Stimulated activated CD4-positive, alpha-beta T cell treated with anti-CD3 and anti-CD28 coated beads, Interleukin-1b, Interleukin-23, amount 100 ng/mL, for 24 hours (primary cell): ENCODE data around the gene XIRP2.

Source experiments
- DNase-seq, 4 experiments: peaks; one replicate each; pipeline ENCODE4 v3.0.0-alpha.2; 2020; ENCODE audit warnings: low read depth in 4 of 4, low spot score in 1 of 4

The XIRP2 gene

GRCh38 chr2:167132066-167132465, 243.8 kb downstream of the XIRP2 start:
- no peak for DNase-seq

GRCh38 chr2:167132906-167133555, 244.8 kb downstream of the XIRP2 start:
- DNase-seq, result no peak

- DNase-seq, result no peak
Measured at GRCh38 chr2:167133614-167134013, 245.3 kb downstream of the XIRP2 start.

- no peak for DNase-seq
Measured at GRCh38 chr2:167134381-167135072, 246.2 kb downstream of the XIRP2 start.

- DNase-seq, result no peak
Measured at GRCh38 chr2:167135706-167136105, 247.4 kb downstream of the XIRP2 start.

- no peak for DNase-seq
Measured at GRCh38 chr2:167136879-167137596, 248.8 kb downstream of the XIRP2 start.

GRCh38 chr2:167140330-167140729, 252.1 kb downstream of the XIRP2 start:
- no peak for DNase-seq

- DNase-seq, result no peak
Measured at GRCh38 chr2:167140767-167141166, 252.5 kb downstream of the XIRP2 start.

- DNase-seq, result no peak
Measured at GRCh38 chr2:167142554-167142953, 254.3 kb downstream of the XIRP2 start.

- no peak for DNase-seq
Measured at GRCh38 chr2:167144179-167144898, 256.1 kb downstream of the XIRP2 start.

GRCh38 chr2:167147271-167147941, 259.1 kb downstream of the XIRP2 start:
- DNase-seq, result no peak

GRCh38 chr2:167151894-167152293, 263.6 kb downstream of the XIRP2 start:
- DNase-seq, result no peak

- DNase-seq, result no peak
Measured at GRCh38 chr2:167157523-167157922, 269.2 kb downstream of the XIRP2 start.

GRCh38 chr2:167177196-167177595, 288.9 kb downstream of the XIRP2 start:
- DNase-seq, result no peak

- no peak for DNase-seq
Measured at GRCh38 chr2:167181134-167181533, 292.9 kb downstream of the XIRP2 start.

GRCh38 chr2:167181688-167182087, 293.4 kb downstream of the XIRP2 start:
- DNase-seq, result no peak

GRCh38 chr2:167182403-167182802, 294.1 kb downstream of the XIRP2 start:
- DNase-seq, result no peak

- no peak for DNase-seq
Measured at GRCh38 chr2:167183931-167184330, 295.7 kb downstream of the XIRP2 start.

GRCh38 chr2:167186465-167186864, 298.2 kb downstream of the XIRP2 start:
- DNase-seq, result no peak

- no peak for DNase-seq
Measured at GRCh38 chr2:167187049-167187727, 298.9 kb downstream of the XIRP2 start.
